ENCODE data around the gene APOA4. TPM values are rescaled to one million over a fixed set of nuclear protein-coding genes. Genes with fewer than 3 reads are reported as not detected.

APOA4 gene
- total RNA-seq, 1 experiment from 2014 or later, result not detected

DNA sequence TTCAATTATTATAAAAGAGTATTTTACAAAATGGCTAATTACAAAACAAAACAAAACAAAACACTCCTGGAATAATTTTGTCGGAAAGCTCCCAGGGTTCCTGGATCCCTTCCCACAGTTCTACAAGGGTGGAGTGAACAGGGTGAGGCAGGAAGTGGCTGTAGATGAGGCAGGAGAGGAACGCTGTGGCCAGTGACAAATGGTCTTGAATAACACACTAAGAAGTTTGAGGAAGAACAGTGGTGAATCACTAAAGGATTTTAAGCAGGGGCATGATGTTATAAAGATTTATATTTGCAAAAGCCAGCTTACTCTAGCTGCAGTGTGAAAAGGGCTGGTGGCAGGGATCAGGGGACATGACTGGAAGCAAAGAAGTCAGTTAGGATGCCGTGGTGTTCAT is 48.1 kb upstream of the APOA4 start:
- Histone ChIP-seq H3K4me1 (ENCODE audit: control insufficient read depth in 1 of 2, insufficient read depth in 2 of 2, low read length in 2 of 2) (no peaks in the 10 kb centered on the region), H3K4me3 (replicated peaks in 1 of 2; ENCODE audit: low read depth in 1 of 2, low read length in 2 of 2) (no peak overlapping the region), H3K79me2 (ENCODE audit: insufficient read depth, low read length) (no peaks in the 10 kb centered on the region), H3K4me2 (ENCODE audit: low read length) (no peak overlapping the region), H3K9me2 (ENCODE audit: insufficient read depth) (no peaks in the 10 kb centered on the region), H3K36me3 (ENCODE audit: control insufficient read depth in 1 of 2, insufficient read depth in 2 of 2, low read length in 2 of 2) (peaks cover 6 to 33% of the 10 kb centered on the region in 2 experiments; a peak in 2 of 4 replicates), H3K27me3 (ENCODE audit: insufficient read depth, low read length) (no peaks in the 10 kb centered on the region), H4K20me1 (ENCODE audit: insufficient read depth) (no peaks in the 10 kb centered on the region), H3K9me3 (ENCODE audit: control insufficient read depth in 1 of 2, insufficient read depth in 1 of 2, low read depth in 1 of 2, low read length in 2 of 2) (no peaks in the 10 kb centered on the region), H3K9ac (ENCODE audit: low read length) (no peak overlapping the region), H3K27ac (ENCODE audit: low read depth, low read length) (no peak overlapping the region), H2AFZ (ENCODE audit: low read depth, low read length, poor library complexity, severe bottlenecking) (no peak overlapping the region)
- BruUV-seq (replicated peaks), result no TSS peak
- ChIA-PET CTCF (no interaction called here), RAD21 (ENCODE audit: low non-redundant PET in 1 of 2, low total read pairs in 2 of 2, uncharacterized antibody in 2 of 2, unreplicated experiment in 2 of 2) (no interaction called here), POLR2A (no interaction called here)
- TF ChIP-seq EZH2 (IDR thresholded peaks at IDR 0.05), result no peak
- no peak for TF ChIP-seq SIN3A (IDR thresholded peaks at IDR 0.05; ENCODE audit: low read depth)
- no peak for TF ChIP-seq TCF7L2 (IDR thresholded peaks at IDR 0.05; ENCODE audit: borderline replicate concordance, extremely low read depth, insufficient read depth, insufficient read length)
- TF ChIP-seq ZNF274 (IDR thresholded peaks at IDR 0.05; ENCODE audit: low read depth, low read length), result no peak
- no peak for TF ChIP-seq ATF3 (IDR thresholded peaks at IDR 0.05)
- TF ChIP-seq POLR2A (IDR thresholded peaks at IDR 0.05; ENCODE audit: borderline replicate concordance, extremely low read depth, insufficient read depth, insufficient read length), result no peak
- no peak for TF ChIP-seq MAX (IDR thresholded peaks at IDR 0.05)
- TF ChIP-seq, protein P1, sequence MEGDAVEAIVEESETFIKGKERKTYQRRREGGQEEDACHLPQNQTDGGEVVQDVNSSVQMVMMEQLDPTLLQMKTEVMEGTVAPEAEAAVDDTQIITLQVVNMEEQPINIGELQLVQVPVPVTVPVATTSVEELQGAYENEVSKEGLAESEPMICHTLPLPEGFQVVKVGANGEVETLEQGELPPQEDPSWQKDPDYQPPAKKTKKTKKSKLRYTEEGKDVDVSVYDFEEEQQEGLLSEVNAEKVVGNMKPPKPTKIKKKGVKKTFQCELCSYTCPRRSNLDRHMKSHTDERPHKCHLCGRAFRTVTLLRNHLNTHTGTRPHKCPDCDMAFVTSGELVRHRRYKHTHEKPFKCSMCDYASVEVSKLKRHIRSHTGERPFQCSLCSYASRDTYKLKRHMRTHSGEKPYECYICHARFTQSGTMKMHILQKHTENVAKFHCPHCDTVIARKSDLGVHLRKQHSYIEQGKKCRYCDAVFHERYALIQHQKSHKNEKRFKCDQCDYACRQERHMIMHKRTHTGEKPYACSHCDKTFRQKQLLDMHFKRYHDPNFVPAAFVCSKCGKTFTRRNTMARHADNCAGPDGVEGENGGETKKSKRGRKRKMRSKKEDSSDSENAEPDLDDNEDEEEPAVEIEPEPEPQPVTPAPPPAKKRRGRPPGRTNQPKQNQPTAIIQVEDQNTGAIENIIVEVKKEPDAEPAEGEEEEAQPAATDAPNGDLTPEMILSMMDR (IDR thresholded peaks at IDR 0.05 in 2 of 3, conservative IDR thresholded peaks at IDR 0.05 in 1 of 3; ENCODE audit: borderline replicate concordance in 1 of 3, insufficient read depth in 1 of 3, low read depth in 2 of 3, low read length in 2 of 3), result no peak
- TF ChIP-seq CBX3 (IDR thresholded peaks at IDR 0.05; ENCODE audit: low read depth), result no peak
- intact Hi-C loops (cut with micrococcal nuclease), result no loop called here
- no peak for DNase-seq (ENCODE audit: low read depth, low spot score)
- ATAC-seq, result no peak
